ENCODE data around the gene PRAF2.

PRAF2 gene

GRCh38 chrX:49040376-49040955 is 33.3 kb downstream of the PRAF2 start:
- TF ChIP-seq CTCF (IDR thresholded peaks at IDR 0.05; ENCODE audit: low read depth, low read length, missing control alignments), result no peak
- peak; percentile 17 for DNase-seq
- in situ Hi-C loops (cut with HindIII; ENCODE audit: low pct_ligation_motif_present, low sequenced_read_pairs), result no loop called here
- peak overlapping the region; percentile 95 for H3K27ac ChIP-seq
- H3K27me3 ChIP-seq (replicated peaks), result no peaks in the 10 kb centered on the region
- H3K36me3 ChIP-seq (replicated peaks), result peaks cover 29% of the 10 kb centered on the region
- peak overlapping the region; percentile 42 for H3K4me3 ChIP-seq (ENCODE audit: low read depth, low read length)

GRCh38 chrX:49039598-49040375 is 34.0 kb downstream of the PRAF2 start:
- Histone ChIP-seq H3K4me3 (ENCODE audit: low read depth, low read length) (peak overlapping the region; percentile 42), H3K27me3 (replicated peaks) (no peaks in the 10 kb centered on the region), H3K36me3 (replicated peaks) (peaks cover 30% of the 10 kb centered on the region), H3K27ac (peak overlapping the region; percentile 95)
- in situ Hi-C loops (cut with HindIII; ENCODE audit: low pct_ligation_motif_present, low sequenced_read_pairs), result no loop called here
- peak; percentile 81 for DNase-seq
- TF ChIP-seq CTCF (IDR thresholded peaks at IDR 0.05; ENCODE audit: low read depth, low read length, missing control alignments), result no peak

- H3K27ac ChIP-seq, result no peak overlapping the region
These were observed 35.8 kb downstream of the PRAF2 start for GRCh38 chrX:49037883-49038475.

GRCh38 chrX:49030283-49030682 is 43.5 kb downstream of the PRAF2 start:
- DNase-seq, result no peak
- Histone ChIP-seq H3K4me3 (ENCODE audit: low read depth, low read length) (no peak overlapping the region), H3K27me3 (replicated peaks) (no peaks in the 10 kb centered on the region), H3K27ac (no peak overlapping the region), H3K36me3 (replicated peaks) (peaks cover 20% of the 10 kb centered on the region)
- in situ Hi-C loops (cut with HindIII; ENCODE audit: low pct_ligation_motif_present, low sequenced_read_pairs), result no loop called here
- no peak for TF ChIP-seq CTCF (IDR thresholded peaks at IDR 0.05; ENCODE audit: low read depth, low read length, missing control alignments)

More at GRCh38 chrX:49037883-49038475, 35.8 kb downstream of the PRAF2 start:
- peaks cover 43% of the 10 kb centered on the region for H3K36me3 ChIP-seq (replicated peaks)
- H3K4me3 ChIP-seq (ENCODE audit: low read depth, low read length), result no peak overlapping the region
- no peak for TF ChIP-seq CTCF (IDR thresholded peaks at IDR 0.05; ENCODE audit: low read depth, low read length, missing control alignments)
- H3K27me3 ChIP-seq (replicated peaks), result no peaks in the 10 kb centered on the region
- DNase-seq, result no peak
- in situ Hi-C loops (cut with HindIII; ENCODE audit: low pct_ligation_motif_present, low sequenced_read_pairs), result no loop called here

GRCh38 chrX:49029876-49030275 is 43.9 kb downstream of the PRAF2 start:
- no peak for DNase-seq
- no peak overlapping the region for H3K4me3 ChIP-seq (ENCODE audit: low read depth, low read length)
- peaks cover 20% of the 10 kb centered on the region for H3K36me3 ChIP-seq (replicated peaks)
- H3K27me3 ChIP-seq (replicated peaks), result no peaks in the 10 kb centered on the region
- H3K27ac ChIP-seq, result no peak overlapping the region
- in situ Hi-C loops (cut with HindIII; ENCODE audit: low pct_ligation_motif_present, low sequenced_read_pairs), result no loop called here
- TF ChIP-seq CTCF (IDR thresholded peaks at IDR 0.05; ENCODE audit: low read depth, low read length, missing control alignments), result no peak

Measured in brain microvascular endothelial cell (primary cell).